Uterus (tissue), 2 donors: ENCODE data around the gene KCNK6.

Source experiments
- POLR2A ChIP-seq, 2 donors: fragments of 450-650 bp; IDR thresholded peaks; one replicate each; pipeline ENCODE4 v1.6.1; 2016; ENCODE audit warnings: antibody characterized with exemption in 2 of 2, mild to moderate bottlenecking in 1 of 2, moderate library complexity in 1 of 2
- TF ChIP-seq, protein P1 (sequence below), 4 experiments: fragments of 200-600 bp in 2 of 4; fragments of 450-650 bp in 2 of 4; sonication (generic) in 2 of 4; IDR thresholded peaks; one replicate each; pipeline ENCODE4 v1.5.1; 2016 to 2019; ENCODE audit warnings: antibody characterized with exemption in 4 of 4, mild to moderate bottlenecking in 2 of 4, moderate library complexity in 1 of 4

DNA sequence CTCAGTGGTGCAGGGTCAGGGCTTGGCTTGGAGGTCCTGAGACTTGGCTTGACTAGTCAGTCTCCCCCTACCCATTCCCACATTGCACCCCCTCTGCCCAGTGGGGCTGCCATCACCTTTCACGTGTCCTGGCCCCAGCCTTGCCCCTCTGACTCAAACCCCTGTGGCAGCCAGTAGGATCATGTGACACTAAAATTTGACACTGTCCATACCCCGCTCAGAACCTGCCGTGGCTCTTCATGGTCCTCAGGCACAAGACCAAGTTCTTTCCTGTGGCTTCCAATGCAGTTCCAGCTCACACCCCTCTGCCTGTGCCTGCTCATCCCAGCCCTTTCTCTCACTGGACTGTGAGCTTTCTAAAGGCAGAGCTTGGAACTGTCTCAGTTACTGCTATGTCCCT, 56.9 kb downstream of the KCNK6 start:
- TF ChIP-seq, protein P1, sequence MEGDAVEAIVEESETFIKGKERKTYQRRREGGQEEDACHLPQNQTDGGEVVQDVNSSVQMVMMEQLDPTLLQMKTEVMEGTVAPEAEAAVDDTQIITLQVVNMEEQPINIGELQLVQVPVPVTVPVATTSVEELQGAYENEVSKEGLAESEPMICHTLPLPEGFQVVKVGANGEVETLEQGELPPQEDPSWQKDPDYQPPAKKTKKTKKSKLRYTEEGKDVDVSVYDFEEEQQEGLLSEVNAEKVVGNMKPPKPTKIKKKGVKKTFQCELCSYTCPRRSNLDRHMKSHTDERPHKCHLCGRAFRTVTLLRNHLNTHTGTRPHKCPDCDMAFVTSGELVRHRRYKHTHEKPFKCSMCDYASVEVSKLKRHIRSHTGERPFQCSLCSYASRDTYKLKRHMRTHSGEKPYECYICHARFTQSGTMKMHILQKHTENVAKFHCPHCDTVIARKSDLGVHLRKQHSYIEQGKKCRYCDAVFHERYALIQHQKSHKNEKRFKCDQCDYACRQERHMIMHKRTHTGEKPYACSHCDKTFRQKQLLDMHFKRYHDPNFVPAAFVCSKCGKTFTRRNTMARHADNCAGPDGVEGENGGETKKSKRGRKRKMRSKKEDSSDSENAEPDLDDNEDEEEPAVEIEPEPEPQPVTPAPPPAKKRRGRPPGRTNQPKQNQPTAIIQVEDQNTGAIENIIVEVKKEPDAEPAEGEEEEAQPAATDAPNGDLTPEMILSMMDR (IDR thresholded peaks at IDR 0.05) = no peak
- no peak for TF ChIP-seq POLR2A (IDR thresholded peaks at IDR 0.05)
